MCF 10A (cell line): Measurements from ENCODE around the gene INPP5K. TPM values are rescaled to one million over a fixed set of nuclear protein-coding genes. Genes with fewer than 3 reads are reported as not detected.

Experiments used
- BruUV-seq: library from RNA; stranded (reverse); fragments of 400-500 nt; replicated peaks from 2 replicates; lab custom pipeline; 2021; lab: Mats Ljungman, UMichigan
- CTCF ChIA-PET: fragments of 300-600 bp; sonication (Branson Sonifier 250); formaldehyde crosslinking; extraction: SDS; loops from one replicate; lab custom pipeline; 2021; ENCODE audit warnings: antibody characterized with exemption, inconsistent platforms; lab: Yijun Ruan, JAX
- POLR2A ChIA-PET: fragments of 300-600, 350-650 bp; sonication (Branson Sonifier 250); formaldehyde crosslinking; extraction: SDS; loops from one replicate; lab custom pipeline; 2020; ENCODE audit warnings: antibody characterized with exemption, inconsistent platforms; lab: Yijun Ruan, JAX
- DNase-seq: peaks from one replicate; pipeline ENCODE4 v3.0.0-alpha.2; 2018; ENCODE audit not compliant: unreplicated experiment
- H3K27ac Mint-ChIP-seq: one replicate; pipeline ENCODE4 v1.8.0; 2022; ENCODE audit warnings: mild to moderate bottlenecking, low read depth, mixed read lengths; ENCODE audit not compliant: unreplicated experiment
- H3K27me3 Mint-ChIP-seq: one replicate; pipeline ENCODE4 v1.8.0; 2022; ENCODE audit warnings: mixed read lengths; ENCODE audit not compliant: insufficient read depth, unreplicated experiment
- H3K36me3 Mint-ChIP-seq: one replicate; pipeline ENCODE4 v1.8.0; 2022; ENCODE audit warnings: mild to moderate bottlenecking, moderate library complexity, mixed read lengths; ENCODE audit not compliant: insufficient read depth, unreplicated experiment
- H3K4me1 Mint-ChIP-seq: one replicate; pipeline ENCODE4 v1.8.0; 2022; ENCODE audit warnings: mixed read lengths; ENCODE audit not compliant: insufficient read depth, unreplicated experiment
- H3K4me3 Mint-ChIP-seq: one replicate; pipeline ENCODE4 v1.8.0; 2022; ENCODE audit warnings: mild to moderate bottlenecking, moderate library complexity, mixed read lengths; ENCODE audit not compliant: unreplicated experiment
- H3K9me3 Mint-ChIP-seq: one replicate; pipeline ENCODE4 v1.8.0; 2022; ENCODE audit warnings: mixed read lengths; ENCODE audit not compliant: unreplicated experiment
- CTCF ChIP-seq: fragments of 200-600 bp; IDR thresholded peaks from one replicate; pipeline ENCODE4 v1.8.0; 2022; ENCODE audit warnings: antibody characterized with exemption, mild to moderate bottlenecking; ENCODE audit not compliant: unreplicated experiment
- intact Hi-C: fragments of 100-400 bp; cut with micrococcal nuclease; formaldehyde crosslinking; loops from 2 replicates; pipeline ENCODE4 v1.14.1; 2022
- total RNA-seq: library from RNA; stranded (reverse); gene quantifications from 2 replicates; pipeline ENCODE4 v1.2.3, GENCODE V29; 2022

Gene INPP5K
- total RNA-seq, 1 experiment from 2014 or later: 28.9 TPM

DNA sequence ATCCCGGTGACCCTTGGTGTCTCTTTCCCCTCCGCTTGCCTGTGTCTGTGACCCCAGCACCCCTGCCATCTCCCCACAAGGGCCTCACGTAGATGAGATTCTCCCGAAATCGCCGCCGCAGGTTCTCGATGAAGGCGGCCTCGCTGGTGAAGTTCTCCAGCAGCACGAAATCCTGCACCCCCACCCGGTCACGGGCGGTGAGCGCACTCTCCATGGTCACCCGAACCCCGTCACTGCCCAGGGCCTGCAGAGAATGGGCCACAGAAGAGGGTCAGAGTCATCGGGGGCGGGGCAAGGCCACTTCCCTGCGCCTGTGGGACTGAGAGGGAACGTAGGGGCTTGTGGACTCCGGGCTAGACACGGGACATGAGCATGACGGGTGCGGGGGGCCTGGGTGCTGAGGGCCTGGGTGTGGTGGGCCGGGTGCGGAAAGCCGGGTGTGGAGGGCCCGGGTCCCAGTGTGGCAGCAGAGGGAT, 32.3 kb downstream of the INPP5K start:
- Mint-ChIP-seq H3K9me3 (no peaks in the 10 kb centered on the region), H3K27ac (peak overlapping the region; percentile 61), H3K4me1 (peaks cover 6% of the 10 kb centered on the region), H3K4me3 (peak overlapping the region; percentile 71), H3K27me3 (no peaks in the 10 kb centered on the region), H3K36me3 (peaks cover 54% of the 10 kb centered on the region)
- BruUV-seq: no TSS peak
- intact Hi-C loops: no loop called here
- TF ChIP-seq CTCF: no peak
- ChIA-PET CTCF (interaction anchor here (0.6 to 0.7 kb wide), 2 partner anchors 32 to 36 kb away, joined by 3 read pairs; partner anchors contain the start of gene INPP5K), POLR2A (interaction anchor here (0.6 to 1.7 kb wide), 7 partner anchors 12 to 119 kb away, joined by 3 to 15 read pairs (median 4); partner anchors contain the start of genes CRK, INPP5K and PITPNA)
- no peak for DNase-seq

- Mint-ChIP-seq H3K4me1 (peaks cover 6% of the 10 kb centered on the region), H3K36me3 (peaks cover 63% of the 10 kb centered on the region), H3K27me3 (no peaks in the 10 kb centered on the region), H3K4me3 (no peak overlapping the region), H3K27ac (no peak overlapping the region), H3K9me3 (no peaks in the 10 kb centered on the region)
- CTCF ChIA-PET: no interaction called here
- intact Hi-C loops: no loop called here
- POLR2A ChIA-PET: no interaction called here
- BruUV-seq: no TSS peak
- TF ChIP-seq CTCF: no peak
- no peak for DNase-seq
Measured at GRCh38 chr17:1482680-1483079, 33.7 kb downstream of the INPP5K start.

DNA sequence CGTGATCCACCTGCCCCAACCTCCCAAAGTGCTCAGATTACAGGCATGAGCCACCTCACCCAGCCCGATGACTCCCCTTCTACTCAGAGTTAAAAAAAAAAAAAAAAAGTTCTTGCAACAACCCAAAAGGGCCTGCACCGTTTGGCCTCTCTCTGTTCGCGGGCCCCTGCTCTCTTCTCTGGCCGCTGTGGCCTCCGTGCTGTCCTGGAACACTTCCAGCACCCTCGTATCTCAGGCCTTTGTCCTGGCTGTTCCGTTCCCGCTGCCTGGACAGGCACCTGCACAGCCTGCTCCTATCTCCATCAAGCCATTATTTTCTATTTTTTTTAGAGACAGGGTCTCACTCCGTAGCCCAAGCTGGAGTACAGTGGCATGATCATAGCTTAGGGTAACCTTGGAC, 34.7 kb downstream of the INPP5K start:
- H3K4me3 Mint-ChIP-seq: no peak overlapping the region
- DNase-seq: no peak
- ChIA-PET CTCF (interaction anchor here (0.7 kb wide), 2 partner anchors 12 to 801 kb away, joined by 3 to 4 read pairs; no protein-coding TSS in a partner anchor), POLR2A (interaction anchor here (0.6 to 1.3 kb wide), 3 partner anchors 11 to 34 kb away, joined by 3 to 4 read pairs (median 4); partner anchors contain the start of gene MYO1C)
- no peaks in the 10 kb centered on the region for H3K9me3 Mint-ChIP-seq
- no peak for TF ChIP-seq CTCF
- no peaks in the 10 kb centered on the region for H3K27me3 Mint-ChIP-seq
- peaks cover 6% of the 10 kb centered on the region for H3K4me1 Mint-ChIP-seq
- intact Hi-C loops: no loop called here
- H3K27ac Mint-ChIP-seq: no peak overlapping the region
- no TSS peak for BruUV-seq
- peaks cover 71% of the 10 kb centered on the region for H3K36me3 Mint-ChIP-seq

DNA sequence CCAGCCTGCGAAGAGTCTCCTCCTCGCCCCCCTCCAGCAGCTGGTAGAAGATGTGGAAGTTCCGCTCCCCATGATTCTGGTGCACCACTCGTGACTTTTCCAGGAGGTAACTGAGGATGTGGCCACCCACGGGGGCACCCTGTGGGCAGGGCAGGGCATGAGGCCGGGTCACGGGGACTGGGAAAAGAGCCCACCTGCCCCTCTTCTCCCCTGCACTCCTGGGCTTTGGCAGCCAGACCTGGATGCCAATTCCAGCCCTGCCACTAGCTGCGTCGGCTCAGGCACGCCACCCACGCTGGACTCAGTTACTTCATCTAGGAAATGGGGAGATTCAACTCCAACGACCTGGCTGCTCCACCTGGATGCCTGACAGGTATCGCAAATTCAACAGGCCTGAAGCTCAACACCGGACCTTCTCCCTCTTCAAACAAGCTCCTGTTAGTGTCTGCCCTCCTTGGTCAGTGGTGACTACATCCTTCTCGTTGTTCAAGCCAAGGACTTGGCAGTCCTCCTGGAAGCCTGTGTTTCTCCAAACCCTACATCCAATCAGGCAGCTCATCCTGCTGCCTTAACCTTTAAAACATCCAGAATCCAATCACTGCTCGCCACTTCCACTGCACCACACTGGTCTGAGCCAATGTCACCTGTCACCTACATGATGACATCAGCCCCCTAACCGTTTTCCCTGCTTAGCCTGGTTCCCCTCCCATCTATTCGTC, 35.5 kb downstream of the INPP5K start:
- Mint-ChIP-seq H3K4me3 (no peak overlapping the region), H3K9me3 (no peaks in the 10 kb centered on the region), H3K36me3 (peaks cover 76% of the 10 kb centered on the region), H3K27ac (no peak overlapping the region), H3K27me3 (no peaks in the 10 kb centered on the region), H3K4me1 (peaks cover 6% of the 10 kb centered on the region)
- TF ChIP-seq CTCF: no peak
- intact Hi-C loops: no loop called here
- DNase-seq: no peak
- ChIA-PET CTCF (interaction anchor here (0.7 to 0.8 kb wide), 2 partner anchors 34 kb away, joined by 3 read pairs; no protein-coding TSS in a partner anchor), POLR2A (interaction anchor here (0.6 to 1.3 kb wide), 4 partner anchors 21 to 176 kb away, joined by 3 to 4 read pairs (median 3); no protein-coding TSS in a partner anchor)
- no TSS peak for BruUV-seq
